Activated T-helper 17 cell treated with anti-CD3 and anti-CD28 coated beads, Interleukin-2, amount 50 U/mL, for 72 hours (primary cell): ENCODE results near the gene ZNF761. TPM values are rescaled to one million over a fixed set of nuclear protein-coding genes. Genes with fewer than 3 reads are reported as not detected.
"Not testable (repeated sequence)": the region's sequence is repeated elsewhere in the genome, so short reads cannot be mapped to it uniquely, and the experiment has no call there.

Experiments used
- ATAC-seq: fragments of 150-1000 bp; cut with Tn5 transposase; replicated peaks from 2 replicates; pipeline ENCODE4 v1.10.0; 2021; ENCODE audit warnings: mild to moderate bottlenecking, moderate library complexity
- H3K27ac Mint-ChIP-seq: one replicate; pipeline ENCODE4 v1.8.0; 2022; ENCODE audit warnings: mixed read lengths
- H3K27me3 Mint-ChIP-seq: one replicate; pipeline ENCODE4 v1.8.0; 2022; ENCODE audit warnings: mixed read lengths
- H3K36me3 Mint-ChIP-seq: one replicate; pipeline ENCODE4 v1.8.0; 2022; ENCODE audit warnings: low read depth, mild to moderate bottlenecking, mixed read lengths
- H3K4me1 Mint-ChIP-seq: one replicate; pipeline ENCODE4 v1.8.0; 2022; ENCODE audit warnings: mixed read lengths
- H3K4me3 Mint-ChIP-seq: one replicate; pipeline ENCODE4 v1.8.0; 2022; ENCODE audit warnings: mild to moderate bottlenecking, mixed read lengths
- H3K9me3 Mint-ChIP-seq: one replicate; pipeline ENCODE4 v1.8.0; 2022; ENCODE audit warnings: mixed read lengths
- total RNA-seq, 2 donors: library from RNA; stranded (reverse); gene quantifications; one replicate each; pipeline ENCODE4 v1.2.3, GENCODE V29; 2022

The ZNF761 gene
- total RNA-seq, 2 donors from 2014 or later: 10.9 to 14.2 TPM

DNA sequence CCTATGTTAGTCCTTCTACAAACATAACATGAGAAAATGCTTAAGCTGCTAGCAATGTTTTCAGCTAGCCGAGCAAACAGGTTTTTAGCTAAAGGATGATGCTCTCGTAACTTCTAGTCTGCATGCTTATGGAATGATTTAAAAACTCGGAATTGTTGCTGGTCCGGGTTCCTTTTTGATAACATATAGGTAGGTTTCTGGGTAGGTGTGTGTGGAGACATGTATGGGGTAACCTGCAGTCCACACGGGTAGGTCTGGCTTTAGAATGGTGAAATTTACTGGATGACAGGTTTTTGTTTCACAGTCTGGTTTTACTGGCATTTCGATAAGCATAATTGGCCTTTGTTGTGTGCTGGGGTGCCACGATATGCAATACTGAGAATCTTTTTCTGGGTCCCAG is 40.1 kb downstream of the ZNF761 start:
- H3K4me3 Mint-ChIP-seq: no peak overlapping the region
- H3K36me3 Mint-ChIP-seq: peaks cover 69% of the 10 kb centered on the region
- H3K9me3 Mint-ChIP-seq: peaks cover 22% of the 10 kb centered on the region
- no peaks in the 10 kb centered on the region for H3K27me3 Mint-ChIP-seq
- ATAC-seq: no peak
- H3K4me1 Mint-ChIP-seq: peaks cover 9% of the 10 kb centered on the region
- no peak overlapping the region for H3K27ac Mint-ChIP-seq

GRCh38 chr19:53474832-53475231 is 43.0 kb downstream of the ZNF761 start:
- H3K9me3 Mint-ChIP-seq: peaks cover 22% of the 10 kb centered on the region
- H3K27ac Mint-ChIP-seq, H3K4me3 Mint-ChIP-seq, H3K27me3 Mint-ChIP-seq, ATAC-seq, H3K4me1 Mint-ChIP-seq: not testable (repeated sequence)
- H3K36me3 Mint-ChIP-seq: peaks cover 90% of the 10 kb centered on the region

DNA sequence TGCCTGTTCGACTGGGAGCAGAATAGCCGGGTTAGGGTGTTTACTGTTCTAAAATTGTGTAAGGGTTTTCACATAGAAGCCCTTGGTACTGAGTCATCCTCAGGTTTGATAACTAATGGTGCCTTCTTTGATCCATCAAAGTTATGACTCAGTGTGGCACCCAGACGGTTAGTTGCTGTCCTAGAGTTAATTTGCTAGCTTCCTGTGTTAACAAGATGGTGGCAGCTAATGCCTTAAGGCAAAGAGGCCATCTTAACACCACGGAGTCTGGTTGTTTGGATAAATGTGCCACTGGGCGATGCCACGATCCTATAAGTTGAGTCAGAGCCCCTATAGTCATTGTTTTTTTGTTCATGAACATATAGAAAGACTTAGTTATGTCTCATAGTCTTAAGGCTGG is 43.7 kb downstream of the ZNF761 start:
- not testable (repeated sequence) for H3K27ac Mint-ChIP-seq, H3K4me3 Mint-ChIP-seq, H3K4me1 Mint-ChIP-seq, ATAC-seq, H3K27me3 Mint-ChIP-seq
- Mint-ChIP-seq H3K9me3 (peaks cover 19% of the 10 kb centered on the region), H3K36me3 (peaks cover 93% of the 10 kb centered on the region)

DNA sequence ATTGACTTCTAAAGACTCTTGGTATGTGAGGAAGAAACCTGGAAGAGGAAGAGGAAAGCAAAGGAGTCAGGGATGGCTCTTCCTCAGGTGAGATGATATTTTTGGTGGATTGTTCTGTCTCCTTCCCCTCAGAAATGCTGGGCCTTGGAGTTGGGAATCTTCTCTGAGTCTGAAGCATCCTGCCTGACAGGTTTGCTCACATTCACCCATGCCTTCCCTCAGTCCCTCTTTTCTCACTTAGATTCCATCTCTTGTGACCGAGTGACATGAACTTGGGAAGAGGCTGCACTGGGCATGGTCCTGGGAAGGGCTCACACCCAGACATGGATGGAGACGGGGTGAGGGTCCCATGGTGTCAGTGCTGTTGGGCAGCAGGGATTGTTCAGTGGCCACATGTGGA is 52.0 kb downstream of the ZNF761 start:
- ATAC-seq, H3K4me3 Mint-ChIP-seq, H3K4me1 Mint-ChIP-seq, H3K27me3 Mint-ChIP-seq, H3K27ac Mint-ChIP-seq: not testable (repeated sequence)
- Mint-ChIP-seq H3K9me3 (peaks cover 16% of the 10 kb centered on the region), H3K36me3 (peaks cover 94% of the 10 kb centered on the region)

- no peaks in the 10 kb centered on the region for H3K27me3 Mint-ChIP-seq
- H3K9me3 Mint-ChIP-seq: peaks cover 15% of the 10 kb centered on the region
- no peaks in the 10 kb centered on the region for H3K4me1 Mint-ChIP-seq
- peaks cover 94% of the 10 kb centered on the region for H3K36me3 Mint-ChIP-seq
- ATAC-seq: no peak
- no peak overlapping the region for H3K27ac Mint-ChIP-seq
- H3K4me3 Mint-ChIP-seq: no peak overlapping the region
Observed at GRCh38 chr19:53485046-53486004, 53.5 kb downstream of the ZNF761 start.

- no peaks in the 10 kb centered on the region for H3K4me1 Mint-ChIP-seq
Observed at GRCh38 chr19:53492153-53492552, 60.4 kb downstream of the ZNF761 start.

GRCh38 chr19:53497311-53498023 is 65.7 kb downstream of the ZNF761 start:
- not testable (repeated sequence) for H3K4me3 Mint-ChIP-seq, H3K4me1 Mint-ChIP-seq, H3K27ac Mint-ChIP-seq, ATAC-seq, H3K27me3 Mint-ChIP-seq, H3K36me3 Mint-ChIP-seq
- peaks cover 27% of the 10 kb centered on the region for H3K9me3 Mint-ChIP-seq

More at GRCh38 chr19:53492153-53492552, 60.4 kb downstream of the ZNF761 start:
- H3K36me3 Mint-ChIP-seq: peaks cover 51% of the 10 kb centered on the region
- no peak overlapping the region for H3K4me3 Mint-ChIP-seq
- H3K27me3 Mint-ChIP-seq: no peaks in the 10 kb centered on the region
- H3K9me3 Mint-ChIP-seq: peaks cover 42% of the 10 kb centered on the region
- ATAC-seq: no peak
- H3K27ac Mint-ChIP-seq: no peak overlapping the region

GRCh38 chr19:53498024-53498395 is 66.2 kb downstream of the ZNF761 start:
- not testable (repeated sequence) for H3K4me3 Mint-ChIP-seq, H3K4me1 Mint-ChIP-seq, H3K27me3 Mint-ChIP-seq, H3K27ac Mint-ChIP-seq, ATAC-seq, H3K36me3 Mint-ChIP-seq
- peaks cover 22% of the 10 kb centered on the region for H3K9me3 Mint-ChIP-seq

DNA sequence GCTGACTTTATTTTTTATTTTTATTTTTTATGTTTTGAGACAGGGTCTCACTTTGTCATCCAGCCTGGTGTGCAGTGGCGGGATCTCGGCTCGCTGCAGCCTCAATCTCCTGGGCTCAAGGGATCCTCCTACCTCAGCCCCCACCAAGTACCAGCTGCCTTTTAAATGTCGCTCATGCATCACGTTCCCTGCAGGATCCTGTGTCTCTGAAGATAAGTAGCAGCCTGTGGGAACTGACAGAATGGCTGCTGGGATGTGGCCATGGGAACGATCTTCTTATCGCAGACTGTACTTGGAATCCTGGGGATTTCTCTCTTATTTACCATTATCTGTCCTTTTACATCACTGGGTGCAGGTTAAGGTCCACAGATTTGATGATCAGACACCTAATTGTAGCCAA is 71.4 kb downstream of the ZNF761 start:
- H3K9me3 Mint-ChIP-seq: peaks cover 12% of the 10 kb centered on the region
- H3K27me3 Mint-ChIP-seq, H3K4me1 Mint-ChIP-seq: not testable (repeated sequence)

GRCh38 chr19:53503671-53504364 is 72.0 kb downstream of the ZNF761 start:
- H3K4me3 Mint-ChIP-seq, ATAC-seq, H3K4me1 Mint-ChIP-seq, H3K36me3 Mint-ChIP-seq, H3K9me3 Mint-ChIP-seq, H3K27ac Mint-ChIP-seq, H3K27me3 Mint-ChIP-seq: not testable (repeated sequence)

More for the DNA sequence above, 71.4 kb downstream of the ZNF761 start:
- not testable (repeated sequence) for H3K27ac Mint-ChIP-seq, ATAC-seq, H3K4me3 Mint-ChIP-seq, H3K36me3 Mint-ChIP-seq

GRCh38 chr19:53504365-53504703 is 72.5 kb downstream of the ZNF761 start:
- not testable (repeated sequence) for ATAC-seq, H3K27ac Mint-ChIP-seq, H3K4me1 Mint-ChIP-seq, H3K9me3 Mint-ChIP-seq, H3K4me3 Mint-ChIP-seq, H3K36me3 Mint-ChIP-seq, H3K27me3 Mint-ChIP-seq

DNA sequence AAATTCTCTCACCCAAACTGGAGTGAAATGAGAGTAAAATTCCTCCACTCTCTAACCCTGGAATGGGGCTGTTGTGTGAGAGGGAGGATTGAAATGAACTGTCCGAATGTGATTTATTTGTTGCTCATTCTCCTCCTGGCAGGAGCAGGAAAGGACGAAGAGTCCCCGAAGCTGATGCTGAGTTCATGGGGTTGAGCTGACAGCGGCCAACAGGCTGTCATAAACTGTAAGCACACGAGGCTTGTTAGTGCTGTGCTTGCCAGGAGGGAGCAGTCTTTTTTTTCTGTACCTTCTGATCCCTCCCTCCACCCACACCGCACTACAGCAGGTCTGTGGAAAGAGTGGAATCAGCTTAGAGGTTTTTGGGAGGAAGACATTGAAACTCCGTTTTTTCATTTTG is 73.1 kb downstream of the ZNF761 start:
- peaks cover 8% of the 10 kb centered on the region for H3K9me3 Mint-ChIP-seq
- H3K4me3 Mint-ChIP-seq: no peak overlapping the region
- H3K4me1 Mint-ChIP-seq: no peaks in the 10 kb centered on the region
- no peak overlapping the region for H3K27ac Mint-ChIP-seq
- no peaks in the 10 kb centered on the region for H3K36me3 Mint-ChIP-seq
- H3K27me3 Mint-ChIP-seq: peaks cover 4% of the 10 kb centered on the region
- ATAC-seq: no peak

DNA sequence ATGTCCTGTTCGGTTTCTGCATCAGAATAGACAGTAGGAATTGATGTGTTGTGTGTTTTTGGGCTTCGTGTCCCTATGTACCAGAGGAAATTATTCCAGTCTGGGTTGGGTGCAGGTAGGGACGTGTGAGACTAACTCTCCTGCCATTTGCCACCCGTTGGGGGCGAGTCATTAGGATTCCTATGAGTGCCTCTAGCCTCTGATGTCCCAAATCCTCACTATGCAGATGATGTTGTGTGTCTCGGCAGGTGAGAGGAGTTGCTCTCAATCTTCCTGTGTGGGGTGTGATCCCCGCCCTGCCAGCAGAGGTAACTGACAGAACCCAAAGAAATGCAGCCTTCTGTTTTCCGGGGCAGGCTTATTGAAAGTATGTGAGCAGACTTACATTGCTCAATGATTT is 74.9 kb downstream of the ZNF761 start:
- H3K4me1 Mint-ChIP-seq: no peaks in the 10 kb centered on the region
- no peaks in the 10 kb centered on the region for H3K36me3 Mint-ChIP-seq
- no peak for ATAC-seq
- H3K9me3 Mint-ChIP-seq: peaks cover 4% of the 10 kb centered on the region
- H3K27ac Mint-ChIP-seq: no peak overlapping the region
- H3K27me3 Mint-ChIP-seq: no peaks in the 10 kb centered on the region
- no peak overlapping the region for H3K4me3 Mint-ChIP-seq
